ENCODE data around the gene ARMCX4.

Gene ARMCX4

GRCh38 chrX:101507372-101507771 lies 22.1 kb downstream of the ARMCX4 start:
- Mint-ChIP-seq H3K9me3 (no peaks in the 10 kb centered on the region), H3K27me3 (no peaks in the 10 kb centered on the region), H3K27ac (no peak overlapping the region), H3K4me1 (no peaks in the 10 kb centered on the region), H3K4me3 (no peak overlapping the region), H3K36me3 (no peaks in the 10 kb centered on the region)
- DNase-seq = no peak
- CTCF ChIA-PET = no interaction called here

- CTCF ChIA-PET = no interaction called here
- Mint-ChIP-seq H3K36me3 (no peaks in the 10 kb centered on the region), H3K4me3 (no peak overlapping the region), H3K4me1 (no peaks in the 10 kb centered on the region), H3K27ac (no peak overlapping the region), H3K27me3 (no peaks in the 10 kb centered on the region), H3K9me3 (no peaks in the 10 kb centered on the region)
- DNase-seq = no peak
Measured at GRCh38 chrX:101507986-101508385, 22.7 kb downstream of the ARMCX4 start.

GRCh38 chrX:101530944-101531343 lies 45.7 kb downstream of the ARMCX4 start:
- Mint-ChIP-seq H3K27me3 (no peaks in the 10 kb centered on the region), H3K9me3 (no peaks in the 10 kb centered on the region), H3K36me3 (no peaks in the 10 kb centered on the region), H3K27ac (no peak overlapping the region), H3K4me3 (no peak overlapping the region), H3K4me1 (no peaks in the 10 kb centered on the region)
- CTCF ChIA-PET = no interaction called here
- DNase-seq = no peak
